NCI-H82 treated with DMSO at 0.1 percent for 48 hours (cell line): Measurements from ENCODE around the gene MRPS22.
"Not testable (repeated sequence)": the region's sequence is repeated elsewhere in the genome, so short reads cannot be mapped to it uniquely, and the experiment has no call there.

Experiments used
- DNase-seq: peaks from one replicate; lab custom pipeline; 2025; ENCODE audit not compliant: unreplicated experiment; lab: John Stamatoyannopoulos, UW

MRPS22 gene

GRCh38 chr3:139389552-139390368, 45.9 kb downstream of the MRPS22 start, which contains the start of gene COPB2:
Gene COPB2 (minus strand): TSS chr3:139389647. CDS start chr3:139389550, 97 bp downstream.
- peak; percentile 99 for DNase-seq

GRCh38 chr3:139394116-139394515, 50.3 kb downstream of the MRPS22 start:
- peak; percentile 7 for DNase-seq

- no peak for DNase-seq
Observed at GRCh38 chr3:139396707-139397106, 52.9 kb downstream of the MRPS22 start.

- DNase-seq = not testable (repeated sequence)
Observed at GRCh38 chr3:139401155-139401554, 57.3 kb downstream of the MRPS22 start.
